ENCODE measurements around the gene GPR75.
"Not testable (repeated sequence)": the region's sequence is repeated elsewhere in the genome, so short reads cannot be mapped to it uniquely, and the experiment has no call there.

The GPR75 gene

GRCh38 chr2:53851052-53851757 is 8.6 kb downstream of the GPR75 start:
- DNase-seq: not testable (repeated sequence)

DNA sequence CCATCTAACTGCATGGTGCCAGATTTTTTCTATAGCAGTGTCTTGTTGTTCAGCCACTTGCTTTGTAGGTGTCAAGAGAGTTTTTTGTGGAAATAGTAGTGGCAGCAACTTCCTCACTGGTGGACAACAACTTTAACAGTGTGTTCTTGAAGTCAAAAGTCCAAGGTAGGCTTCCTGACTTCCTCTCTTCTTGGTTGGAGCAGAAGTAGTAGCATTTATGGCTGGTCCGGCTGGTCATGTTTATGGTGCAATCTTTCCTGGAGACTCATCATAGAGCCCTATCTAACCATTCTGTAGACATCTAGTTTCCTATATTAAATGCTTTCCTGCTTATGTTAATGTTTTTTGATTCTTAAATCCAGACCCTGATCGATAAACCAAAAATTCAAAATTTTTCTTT is 11.7 kb downstream of the GPR75 start:
- DNase-seq: no peak

- no peak for DNase-seq
These were observed 16.2 kb downstream of the GPR75 start for GRCh38 chr2:53843595-53843994.

GRCh38 chr2:53842891-53843290 is 16.9 kb downstream of the GPR75 start:
- DNase-seq: no peak

GRCh38 chr2:53841651-53842050 is 18.1 kb downstream of the GPR75 start:
- DNase-seq: not testable (repeated sequence)

DNA sequence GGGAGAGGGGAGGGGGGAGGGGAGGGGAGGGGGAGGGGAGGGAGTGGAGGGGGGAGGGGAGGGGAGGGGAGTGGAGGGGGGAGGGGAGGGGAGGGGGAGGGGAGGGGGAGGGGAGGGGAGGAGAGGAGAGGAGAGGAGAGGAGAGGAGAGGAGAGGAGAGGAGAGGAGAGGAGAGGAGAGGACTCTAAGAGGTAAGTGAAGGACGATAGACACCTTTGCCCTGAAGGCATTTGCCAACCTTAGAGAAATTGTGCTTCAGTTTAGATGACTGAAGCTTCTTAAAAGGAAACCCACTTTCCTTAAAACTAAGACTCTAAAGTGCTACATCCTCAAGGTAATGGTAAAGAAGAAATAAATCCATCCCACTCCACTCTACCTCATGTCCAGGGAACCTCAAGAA is 19.2 kb downstream of the GPR75 start:
- no peak for DNase-seq

DNA sequence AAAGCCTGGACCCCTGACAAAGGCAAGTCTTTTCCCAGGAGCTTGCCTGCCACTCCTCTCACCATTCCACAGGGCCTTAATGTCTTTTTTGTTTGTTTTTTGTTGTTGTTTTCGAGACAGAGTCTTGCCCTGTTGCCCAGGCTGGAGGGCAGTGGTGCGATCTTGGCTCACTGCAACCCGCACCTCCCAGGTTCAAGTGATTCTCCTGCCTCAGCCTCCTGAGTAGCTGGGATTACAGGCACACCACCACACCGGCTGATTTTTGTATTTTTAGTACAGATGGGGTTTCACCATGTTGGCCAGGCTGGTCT is 29.8 kb downstream of the GPR75 start:
- not testable (repeated sequence) for DNase-seq

DNA sequence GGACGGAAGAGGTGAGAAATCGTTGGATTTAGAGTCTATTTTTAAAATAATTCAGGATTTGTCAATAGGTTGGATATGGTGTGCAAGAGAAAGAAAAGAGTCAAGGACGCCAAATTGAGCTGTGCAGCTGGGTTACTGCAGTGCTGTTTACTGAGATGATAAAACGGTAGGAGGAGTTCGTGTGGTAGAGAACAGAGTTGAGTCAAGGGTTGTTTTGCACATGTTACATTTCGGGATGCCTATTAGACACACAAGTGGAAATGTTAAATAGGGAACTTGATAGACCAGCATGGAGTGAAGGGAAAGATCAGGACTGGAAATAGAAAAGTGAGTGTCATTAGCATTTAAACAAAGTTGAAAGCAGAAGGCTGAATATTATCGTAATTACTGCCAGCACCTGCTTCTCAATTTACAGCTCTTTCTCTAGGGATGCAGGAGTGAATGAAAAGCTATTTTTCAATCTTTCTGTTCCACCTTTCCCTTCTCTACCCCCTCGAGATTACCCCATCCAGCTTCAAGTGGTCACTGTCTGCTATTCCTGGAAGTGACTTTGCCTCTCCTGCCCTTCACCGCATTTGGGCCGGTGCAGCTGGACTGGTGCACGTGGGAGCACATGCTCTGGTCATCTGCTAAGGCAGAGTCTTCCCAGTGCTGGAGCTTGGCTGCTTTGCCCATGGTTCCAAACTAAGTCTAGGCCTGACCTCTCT is 30.3 kb downstream of the GPR75 start:
- no peak for DNase-seq

GRCh38 chr2:53828331-53828730 is 31.4 kb downstream of the GPR75 start:
- DNase-seq: no peak

GRCh38 chr2:53827398-53828175 is 32.2 kb downstream of the GPR75 start:
- DNase-seq: no peak

DNA sequence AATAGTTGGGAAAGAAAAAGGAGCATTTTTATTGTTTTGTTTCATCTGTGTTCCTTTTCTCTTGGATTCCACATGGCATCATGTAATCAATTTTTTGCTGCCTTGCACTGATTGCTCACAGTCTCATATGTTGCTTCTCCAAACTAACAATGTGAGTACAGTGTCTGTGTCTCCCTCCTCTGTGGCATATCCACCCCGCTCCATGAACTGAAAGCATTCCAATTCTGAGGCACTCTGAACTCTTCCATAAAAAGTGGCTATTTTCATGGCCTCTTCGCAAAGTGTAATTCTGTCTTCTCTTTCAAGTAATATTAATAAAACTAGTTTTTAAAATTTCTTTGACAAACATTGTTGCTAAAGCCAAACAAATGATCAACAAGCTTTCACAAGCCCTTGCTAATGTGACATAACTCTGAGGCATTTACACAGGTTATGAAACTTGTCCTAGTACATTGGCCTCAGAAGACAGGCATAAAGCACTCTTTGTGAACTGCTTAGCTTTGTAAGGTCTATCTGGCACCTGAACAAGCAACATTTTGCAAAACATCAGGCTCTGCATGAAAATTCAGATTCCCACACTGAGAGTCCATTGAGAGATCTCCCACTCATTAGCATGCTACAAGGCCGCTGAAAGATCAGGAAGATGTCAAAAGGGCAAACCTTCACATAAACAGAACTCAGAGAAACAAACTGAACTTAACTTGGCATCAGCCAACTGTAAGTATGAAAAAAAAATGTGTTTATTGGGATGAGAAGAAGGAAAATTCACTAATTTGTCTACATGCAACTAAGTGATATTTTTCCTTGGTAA is 33.0 kb downstream of the GPR75 start:
- DNase-seq: no peak

DNA sequence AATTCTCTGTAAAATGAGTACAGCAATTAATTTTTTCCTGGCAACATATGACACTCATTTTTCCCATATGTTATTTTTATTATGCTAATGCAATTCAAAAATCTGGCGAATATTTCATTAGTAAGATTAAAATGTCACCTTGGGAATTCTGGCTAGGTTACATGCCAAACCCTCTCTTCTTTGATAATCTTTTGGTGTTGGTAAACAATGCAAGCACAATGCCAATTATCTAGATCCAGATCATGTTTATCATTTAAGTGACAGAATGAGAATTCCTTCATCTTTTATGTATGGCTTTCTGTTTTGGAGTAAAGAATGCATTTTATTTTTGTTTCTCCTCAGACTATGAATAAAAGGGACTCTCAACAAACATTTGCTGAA is 33.7 kb downstream of the GPR75 start:
- DNase-seq: no peak

GRCh38 chr2:53823639-53824038 is 36.1 kb downstream of the GPR75 start:
- DNase-seq: not testable (repeated sequence)

- DNase-seq: no peak
These were observed 38.0 kb downstream of the GPR75 start for GRCh38 chr2:53821810-53822209.

DNA sequence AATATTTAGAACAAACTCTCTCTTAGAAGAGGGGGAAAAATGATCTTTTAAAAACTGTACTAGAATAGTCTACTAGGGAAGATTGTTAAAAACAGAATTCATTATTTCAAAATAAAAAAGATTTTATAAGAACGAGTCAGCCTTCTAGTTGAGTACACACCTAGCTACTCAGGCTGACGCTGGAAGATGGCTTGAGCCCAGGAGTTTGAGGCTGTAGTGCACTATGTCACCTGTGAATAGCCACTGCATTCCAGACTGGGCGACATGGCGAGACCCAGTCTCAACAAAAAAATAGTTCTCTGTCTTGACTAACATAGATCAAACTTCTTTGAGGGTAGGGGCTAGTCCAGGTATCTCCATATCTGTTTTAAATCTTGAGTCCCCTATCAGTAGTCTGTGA is 39.1 kb downstream of the GPR75 start:
- DNase-seq: no peak

GRCh38 chr2:53820048-53820447 is 39.7 kb downstream of the GPR75 start:
- no peak for DNase-seq

GRCh38 chr2:53819634-53820033 is 40.1 kb downstream of the GPR75 start:
- DNase-seq: no peak

DNA sequence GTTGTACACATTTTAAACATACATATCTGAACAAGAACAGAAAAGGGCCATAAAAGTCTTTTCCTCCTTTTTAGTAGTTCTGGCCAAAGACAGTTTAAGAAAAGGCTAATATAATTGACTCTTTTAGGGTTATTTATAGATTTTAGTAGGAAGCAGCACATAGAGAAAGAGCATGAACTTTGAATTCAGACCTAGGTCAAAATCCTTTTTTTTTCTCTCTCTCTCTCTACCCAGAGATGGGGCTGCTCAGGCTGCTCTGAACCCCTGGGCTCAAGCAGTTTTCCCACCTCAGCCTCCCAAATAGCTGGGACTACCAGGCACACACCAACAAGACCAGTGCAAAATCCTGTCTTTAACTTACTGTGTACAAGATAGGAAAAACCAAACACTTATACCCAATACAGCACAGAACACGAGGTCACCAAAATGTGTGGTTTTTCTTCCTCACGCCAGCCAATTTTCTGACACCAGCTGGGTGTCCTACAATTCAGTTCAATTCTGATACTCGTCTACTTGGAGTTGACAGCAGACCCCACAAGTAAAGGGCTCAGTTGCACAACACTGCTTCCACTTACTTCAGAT is 40.8 kb downstream of the GPR75 start:
- DNase-seq: no peak

- DNase-seq: no peak
These were observed 46.6 kb downstream of the GPR75 start for GRCh38 chr2:53813151-53813550.

DNA sequence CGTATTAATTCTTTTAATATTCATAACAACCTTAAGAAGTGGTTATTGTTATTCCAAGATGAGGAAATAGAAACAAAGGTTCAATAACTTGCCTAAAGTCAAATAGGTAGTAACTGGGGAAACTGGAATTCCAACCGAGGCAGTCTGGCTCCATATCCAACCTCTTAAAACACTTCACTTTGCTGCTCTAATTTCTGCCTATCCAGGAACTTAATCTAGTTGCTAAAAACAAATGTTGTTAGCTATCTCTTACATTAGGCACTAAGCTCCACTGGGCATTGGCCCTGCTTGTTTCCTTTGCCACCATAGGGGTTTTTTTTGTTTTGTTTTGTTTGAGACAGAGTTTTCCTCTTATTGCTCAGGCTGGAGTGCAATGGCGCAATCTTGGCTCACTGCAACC is 48.2 kb downstream of the GPR75 start:
- DNase-seq: no peak

All from fibroblast of skin of abdomen (primary cell).